Suprapubic skin (tissue), 3 donors: Measurements from ENCODE around the gene COL7A1.

Experiments
- POLR2A ChIP-seq, 2 donors: fragments of 450-650 bp; IDR thresholded peaks; one replicate each; pipeline ENCODE4 v1.6.1; 2017; ENCODE audit warnings: antibody characterized with exemption in 2 of 2, mild to moderate bottlenecking in 2 of 2, moderate library complexity in 2 of 2
- TF ChIP-seq, protein P1 (sequence below), 2 donors: fragments of 200-600 bp in 1 of 2; fragments of 450-650 bp in 1 of 2; sonication (generic) in 1 of 2; IDR thresholded peaks; one replicate each; pipeline ENCODE4 v1.5.1; 2016 to 2019; ENCODE audit warnings: antibody characterized with exemption in 2 of 2, mild to moderate bottlenecking in 1 of 2, moderate library complexity in 1 of 2

- TF ChIP-seq, protein P1, sequence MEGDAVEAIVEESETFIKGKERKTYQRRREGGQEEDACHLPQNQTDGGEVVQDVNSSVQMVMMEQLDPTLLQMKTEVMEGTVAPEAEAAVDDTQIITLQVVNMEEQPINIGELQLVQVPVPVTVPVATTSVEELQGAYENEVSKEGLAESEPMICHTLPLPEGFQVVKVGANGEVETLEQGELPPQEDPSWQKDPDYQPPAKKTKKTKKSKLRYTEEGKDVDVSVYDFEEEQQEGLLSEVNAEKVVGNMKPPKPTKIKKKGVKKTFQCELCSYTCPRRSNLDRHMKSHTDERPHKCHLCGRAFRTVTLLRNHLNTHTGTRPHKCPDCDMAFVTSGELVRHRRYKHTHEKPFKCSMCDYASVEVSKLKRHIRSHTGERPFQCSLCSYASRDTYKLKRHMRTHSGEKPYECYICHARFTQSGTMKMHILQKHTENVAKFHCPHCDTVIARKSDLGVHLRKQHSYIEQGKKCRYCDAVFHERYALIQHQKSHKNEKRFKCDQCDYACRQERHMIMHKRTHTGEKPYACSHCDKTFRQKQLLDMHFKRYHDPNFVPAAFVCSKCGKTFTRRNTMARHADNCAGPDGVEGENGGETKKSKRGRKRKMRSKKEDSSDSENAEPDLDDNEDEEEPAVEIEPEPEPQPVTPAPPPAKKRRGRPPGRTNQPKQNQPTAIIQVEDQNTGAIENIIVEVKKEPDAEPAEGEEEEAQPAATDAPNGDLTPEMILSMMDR (IDR thresholded peaks at IDR 0.05) = no peak
- TF ChIP-seq POLR2A (IDR thresholded peaks at IDR 0.05) = no peak
Measured at GRCh38 chr3:48595075-48595525, at the start of gene COL7A1.
